Measurements from ENCODE around the gene DAB1. TPM values are rescaled to one million over a fixed set of nuclear protein-coding genes. Genes with fewer than 3 reads are reported as not detected.

Gene DAB1
- total RNA-seq, 2 donors from 2014 or later: not detected

DNA sequence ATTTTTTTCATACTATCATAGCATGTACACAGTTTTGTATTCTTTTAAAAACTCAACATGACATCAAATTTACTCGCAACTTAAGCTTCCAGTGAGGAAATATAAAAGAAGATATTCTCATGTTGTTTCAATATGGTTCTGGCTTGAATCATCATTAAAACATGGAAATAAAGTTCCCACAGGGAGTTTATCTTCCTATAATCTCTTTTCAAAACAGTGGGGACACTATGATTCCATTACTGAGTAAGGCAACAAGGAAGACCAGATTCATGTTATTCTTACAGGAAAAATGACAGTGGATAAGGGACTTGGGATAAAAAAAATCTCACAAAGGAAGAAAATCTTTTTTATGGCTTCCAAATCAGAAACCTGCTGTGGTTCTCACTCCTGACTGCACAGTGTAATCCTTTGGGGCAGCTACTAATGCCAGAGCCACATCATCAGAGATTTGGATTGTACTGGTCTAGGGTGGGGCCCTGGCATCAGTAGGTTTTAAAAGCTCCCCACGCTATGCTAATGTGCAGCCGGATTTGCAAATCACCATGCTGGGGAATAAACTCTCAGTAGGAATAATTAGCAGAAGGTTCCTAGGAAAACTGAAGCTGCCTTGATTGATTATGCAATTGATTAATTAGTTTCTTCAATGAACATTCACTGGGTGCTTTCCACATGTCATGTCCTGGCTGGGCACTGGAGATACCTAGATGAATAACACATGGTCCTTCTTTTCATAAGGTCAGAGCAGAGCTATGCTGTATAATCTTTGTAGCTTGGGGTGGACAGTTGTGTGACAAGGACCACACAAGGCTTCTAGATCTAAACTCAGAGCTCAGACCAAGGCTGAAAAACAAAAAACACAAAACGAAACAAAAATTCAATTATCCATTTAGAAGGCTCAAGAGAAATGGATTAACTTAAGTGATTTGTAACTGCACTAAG is 386.9 kb downstream of the DAB1 start:
- Histone ChIP-seq H3K36me3 (no peaks in the 10 kb centered on the region), H3K4me1 (ENCODE audit: control insufficient read depth in 1 of 2, low read depth in 2 of 2) (no peaks in the 10 kb centered on the region), H3K27ac (no peak overlapping the region), H3K27me3 (replicated peaks; ENCODE audit: insufficient read depth) (no peaks in the 10 kb centered on the region), H3K9me3 (no peaks in the 10 kb centered on the region), H3K4me3 (no peak overlapping the region)
- ATAC-seq (ENCODE audit: insufficient number of reproducible peaks, low FRiP score, low read depth) (no peak), DNase-seq (ENCODE audit: low spot score) (no peak)
- TF ChIP-seq, protein P1, sequence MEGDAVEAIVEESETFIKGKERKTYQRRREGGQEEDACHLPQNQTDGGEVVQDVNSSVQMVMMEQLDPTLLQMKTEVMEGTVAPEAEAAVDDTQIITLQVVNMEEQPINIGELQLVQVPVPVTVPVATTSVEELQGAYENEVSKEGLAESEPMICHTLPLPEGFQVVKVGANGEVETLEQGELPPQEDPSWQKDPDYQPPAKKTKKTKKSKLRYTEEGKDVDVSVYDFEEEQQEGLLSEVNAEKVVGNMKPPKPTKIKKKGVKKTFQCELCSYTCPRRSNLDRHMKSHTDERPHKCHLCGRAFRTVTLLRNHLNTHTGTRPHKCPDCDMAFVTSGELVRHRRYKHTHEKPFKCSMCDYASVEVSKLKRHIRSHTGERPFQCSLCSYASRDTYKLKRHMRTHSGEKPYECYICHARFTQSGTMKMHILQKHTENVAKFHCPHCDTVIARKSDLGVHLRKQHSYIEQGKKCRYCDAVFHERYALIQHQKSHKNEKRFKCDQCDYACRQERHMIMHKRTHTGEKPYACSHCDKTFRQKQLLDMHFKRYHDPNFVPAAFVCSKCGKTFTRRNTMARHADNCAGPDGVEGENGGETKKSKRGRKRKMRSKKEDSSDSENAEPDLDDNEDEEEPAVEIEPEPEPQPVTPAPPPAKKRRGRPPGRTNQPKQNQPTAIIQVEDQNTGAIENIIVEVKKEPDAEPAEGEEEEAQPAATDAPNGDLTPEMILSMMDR (IDR thresholded peaks at IDR 0.05): no peak

DNA sequence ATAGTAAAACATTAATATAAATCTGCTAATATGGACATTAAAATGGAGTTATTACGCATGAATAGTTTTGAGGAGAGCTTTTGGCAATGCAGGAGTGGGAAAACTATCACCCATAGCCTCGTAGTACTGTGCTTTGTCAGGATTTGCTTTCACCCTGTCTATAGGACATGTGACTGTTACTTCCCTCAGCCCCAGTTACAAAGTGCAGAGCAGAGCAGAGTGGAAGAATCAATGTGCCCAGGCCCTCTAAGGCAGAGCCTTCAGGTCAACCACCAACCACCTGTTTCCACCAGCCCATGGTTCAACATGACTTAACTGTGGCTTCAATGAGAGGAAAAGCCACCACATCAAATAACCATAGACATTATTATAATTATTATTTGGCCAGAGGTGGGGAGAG is 389.1 kb downstream of the DAB1 start:
- H3K9me3 ChIP-seq: no peaks in the 10 kb centered on the region
- no peak overlapping the region for H3K4me3 ChIP-seq
- H3K4me1 ChIP-seq (ENCODE audit: control insufficient read depth in 1 of 2, low read depth in 2 of 2): no peaks in the 10 kb centered on the region
- ATAC-seq (ENCODE audit: insufficient number of reproducible peaks, low FRiP score, low read depth): no peak
- no peak overlapping the region for H3K27ac ChIP-seq
- DNase-seq (ENCODE audit: low spot score): no peak
- H3K27me3 ChIP-seq (replicated peaks; ENCODE audit: insufficient read depth): no peaks in the 10 kb centered on the region
- H3K36me3 ChIP-seq: no peaks in the 10 kb centered on the region
- TF ChIP-seq, protein P1 (IDR thresholded peaks at IDR 0.05): no peak

DNA sequence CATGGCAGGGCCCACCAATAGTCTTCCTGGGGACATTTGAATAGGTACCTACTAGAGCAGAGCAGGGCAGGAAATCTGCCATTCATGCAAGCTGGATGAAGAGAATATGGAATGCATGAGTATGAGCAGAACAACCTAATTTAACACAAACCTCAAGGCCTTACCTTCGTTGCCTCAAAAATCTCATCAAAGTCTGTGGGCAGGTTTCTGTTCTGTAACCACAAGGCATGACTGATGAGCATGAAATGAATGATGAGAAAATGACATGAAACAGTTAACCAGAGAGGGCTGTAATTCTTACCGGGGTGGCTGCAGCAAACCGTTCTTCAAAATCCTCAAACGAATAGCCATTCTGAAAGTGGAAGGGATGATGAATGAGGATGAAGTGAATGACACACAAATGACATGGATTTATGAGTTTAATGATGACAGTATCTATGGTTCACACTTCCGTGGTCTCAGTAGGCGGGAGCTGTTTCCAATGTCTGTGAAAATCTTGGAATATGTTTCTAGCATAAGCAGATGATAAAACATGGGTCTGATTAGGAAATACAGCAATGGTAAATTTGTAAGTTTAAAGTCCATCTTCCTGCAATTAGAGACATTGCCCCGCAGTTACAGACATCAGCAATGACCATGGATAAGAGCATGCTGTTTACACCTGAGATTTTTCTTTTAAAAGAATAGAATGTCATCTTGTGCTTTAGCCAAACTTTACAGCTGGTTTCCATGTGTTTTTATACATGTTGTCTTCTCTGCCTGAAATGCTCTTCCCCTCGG is 390.4 kb downstream of the DAB1 start:
- Histone ChIP-seq H3K27ac (no peak overlapping the region), H3K4me1 (ENCODE audit: control insufficient read depth in 1 of 2, low read depth in 2 of 2) (no peaks in the 10 kb centered on the region), H3K36me3 (no peaks in the 10 kb centered on the region), H3K27me3 (replicated peaks; ENCODE audit: insufficient read depth) (no peaks in the 10 kb centered on the region), H3K9me3 (no peaks in the 10 kb centered on the region), H3K4me3 (no peak overlapping the region)
- no peak for ATAC-seq (ENCODE audit: insufficient number of reproducible peaks, low FRiP score, low read depth)
- DNase-seq (ENCODE audit: low spot score): no peak
- TF ChIP-seq, protein P1 (IDR thresholded peaks at IDR 0.05): no peak

DNA sequence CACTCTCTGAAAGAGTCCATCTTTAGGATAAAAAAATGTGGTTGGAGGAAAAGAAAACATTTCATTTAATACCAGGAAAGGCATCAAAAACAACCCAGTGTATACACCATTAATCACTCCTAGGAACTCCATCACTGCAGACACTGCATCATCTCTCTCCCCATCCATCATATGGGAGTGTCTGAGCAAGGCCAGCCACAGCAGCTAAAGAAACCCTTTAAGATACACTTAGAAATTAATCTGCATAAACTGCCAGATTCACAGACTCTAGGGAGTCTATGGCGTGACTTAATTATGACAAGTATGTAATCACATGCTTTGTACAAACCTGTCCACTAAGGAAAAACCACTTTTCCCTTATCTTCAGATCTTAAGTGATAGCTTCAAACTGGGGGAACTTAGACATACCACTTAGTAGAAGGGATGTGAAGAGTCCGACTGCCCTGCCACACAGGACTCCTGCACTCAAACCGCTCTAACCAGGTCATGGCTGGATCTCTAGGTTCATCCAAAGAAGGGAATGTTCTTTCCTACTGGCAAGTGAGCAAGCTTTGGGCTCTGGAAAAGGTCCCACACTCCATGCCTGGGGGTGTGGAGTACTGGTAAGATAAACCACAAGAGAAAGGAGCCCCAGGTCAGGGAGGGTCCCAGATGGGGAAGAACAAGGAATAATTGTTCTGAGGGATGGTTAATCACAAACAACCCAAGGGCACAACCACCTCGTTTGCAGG is 397.1 kb downstream of the DAB1 start:
- Histone ChIP-seq H3K27me3 (replicated peaks; ENCODE audit: insufficient read depth) (no peaks in the 10 kb centered on the region), H3K4me3 (no peak overlapping the region), H3K27ac (no peak overlapping the region), H3K9me3 (no peaks in the 10 kb centered on the region), H3K36me3 (no peaks in the 10 kb centered on the region), H3K4me1 (ENCODE audit: control insufficient read depth in 1 of 2, low read depth in 2 of 2) (peaks cover 0 to 12% of the 10 kb centered on the region in 2 donors)
- TF ChIP-seq, protein P1 (IDR thresholded peaks at IDR 0.05): no peak
- ATAC-seq (ENCODE audit: insufficient number of reproducible peaks, low FRiP score, low read depth) (no peak), DNase-seq (ENCODE audit: low spot score) (no peak)
